Erythroblast (primary cell): ENCODE measurements around the gene ZNF451.

Experiments used
- DNase-seq, 2 experiments: peaks; one replicate each; lab custom pipeline; 2025; lab: John Stamatoyannopoulos, UW
- GATA1 ChIP-seq: IDR thresholded peaks from 2 replicates; pipeline ENCODE4 v1.6.1; 2011; ENCODE audit warnings: low read depth, mild to moderate bottlenecking, control low read depth, low read length, moderate library complexity
- POLR2A ChIP-seq: IDR thresholded peaks from 2 replicates; pipeline ENCODE4 v1.6.1; 2011; ENCODE audit warnings: mild to moderate bottlenecking, low read length

ZNF451 gene

GRCh38 chr6:57193177-57193576, 103.2 kb downstream of the ZNF451 start:
- no peak for TF ChIP-seq GATA1
- no peak for TF ChIP-seq POLR2A
- DNase-seq: no peak

DNA sequence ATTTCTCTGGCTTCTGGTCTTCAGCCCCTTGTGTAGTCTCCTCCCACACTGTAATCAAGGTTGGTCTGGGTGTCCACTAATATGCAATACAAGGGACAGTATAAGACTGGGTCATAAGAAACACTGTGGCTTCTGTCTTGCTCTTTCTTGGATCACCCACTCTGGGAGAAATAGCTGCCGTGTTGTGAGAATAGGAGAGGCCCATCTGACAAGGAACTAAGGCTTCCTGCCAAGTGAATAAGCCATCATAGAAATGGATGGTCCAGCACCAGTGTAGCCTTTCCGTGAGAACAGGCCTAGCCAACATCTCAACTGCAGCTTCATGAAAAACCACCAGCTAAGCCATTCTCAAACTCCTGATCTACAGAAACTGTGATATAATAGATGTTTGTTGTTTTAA, 105.5 kb downstream of the ZNF451 start:
- TF ChIP-seq POLR2A (no peak), GATA1 (no peak)
- DNase-seq: no peak

DNA sequence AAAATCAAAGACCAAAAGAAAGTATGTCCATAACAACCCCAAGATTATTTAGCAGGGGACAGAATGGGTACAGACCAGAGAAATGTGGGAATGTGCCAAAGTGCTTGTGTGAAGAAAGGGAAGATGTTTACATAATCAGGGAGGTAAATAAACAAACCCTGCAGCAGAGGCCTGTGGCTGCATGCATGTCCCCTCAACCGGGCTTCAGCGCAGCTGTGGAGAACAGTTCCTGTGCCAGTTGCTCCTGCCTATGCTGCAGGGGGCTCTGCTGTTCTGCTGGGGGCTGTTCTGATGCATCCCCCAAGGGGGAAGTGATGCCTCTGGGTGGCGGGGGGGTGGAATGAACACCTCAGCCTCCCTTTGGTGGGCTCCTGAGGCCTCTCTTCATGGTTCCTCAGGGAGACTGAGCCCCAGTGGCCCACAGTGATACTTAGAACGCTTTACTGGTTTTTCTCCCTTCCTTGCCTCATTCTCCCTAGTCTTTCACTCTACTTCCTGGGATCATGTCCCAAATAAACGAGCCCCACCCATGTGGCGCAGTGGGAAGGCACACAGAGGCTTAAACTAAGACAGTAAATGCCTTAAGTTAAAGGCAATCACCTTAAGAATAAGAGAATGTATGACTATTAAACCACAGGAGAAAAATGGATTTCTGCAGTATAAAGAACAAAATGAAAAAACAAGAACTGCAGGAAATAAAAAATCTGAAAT, 109.1 kb downstream of the ZNF451 start:
- DNase-seq: no peak
- TF ChIP-seq POLR2A (no peak), GATA1 (no peak)

- DNase-seq: no peak
- TF ChIP-seq GATA1: no peak
These were observed 111.7 kb downstream of the ZNF451 start for GRCh38 chr6:57201718-57202117.

DNA sequence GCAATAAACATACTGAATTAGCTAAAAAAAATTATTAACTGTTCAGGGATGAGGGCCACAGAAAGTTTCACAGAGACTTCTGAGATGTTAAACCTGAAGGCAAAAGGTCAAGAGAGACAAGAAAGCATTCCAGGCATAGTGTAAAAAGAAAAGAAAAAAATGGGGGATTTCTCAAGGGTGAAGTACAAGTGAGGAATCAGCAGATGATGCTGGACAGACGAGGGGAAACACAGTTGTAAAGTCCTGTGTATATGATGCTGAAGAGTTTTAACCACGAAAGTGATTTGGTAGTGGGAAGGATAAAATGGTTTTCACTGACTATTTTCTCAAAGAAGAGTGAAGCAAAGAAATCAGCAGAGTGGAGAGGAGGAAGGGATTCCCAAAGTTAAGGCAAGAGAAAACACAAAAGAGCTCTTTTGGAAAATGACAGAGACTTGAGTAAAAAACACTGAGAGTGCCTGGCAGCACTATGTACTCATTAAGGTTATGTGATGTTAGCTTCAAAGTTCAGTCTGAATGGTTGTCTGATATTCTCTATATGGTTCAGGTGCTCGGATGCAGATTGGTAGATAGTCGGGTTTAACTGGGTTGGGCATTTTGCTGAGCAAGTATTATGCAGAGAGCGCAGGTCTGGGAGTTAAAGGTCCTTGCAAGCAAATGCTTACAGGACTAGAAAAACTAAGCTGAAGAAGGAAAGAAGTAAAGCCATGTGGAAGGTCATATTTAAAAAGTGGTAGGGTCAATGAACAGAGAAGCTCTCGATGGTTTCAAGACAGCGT, 115.8 kb downstream of the ZNF451 start:
- DNase-seq: no peak
- no peak for TF ChIP-seq GATA1
- TF ChIP-seq POLR2A: no peak

DNA sequence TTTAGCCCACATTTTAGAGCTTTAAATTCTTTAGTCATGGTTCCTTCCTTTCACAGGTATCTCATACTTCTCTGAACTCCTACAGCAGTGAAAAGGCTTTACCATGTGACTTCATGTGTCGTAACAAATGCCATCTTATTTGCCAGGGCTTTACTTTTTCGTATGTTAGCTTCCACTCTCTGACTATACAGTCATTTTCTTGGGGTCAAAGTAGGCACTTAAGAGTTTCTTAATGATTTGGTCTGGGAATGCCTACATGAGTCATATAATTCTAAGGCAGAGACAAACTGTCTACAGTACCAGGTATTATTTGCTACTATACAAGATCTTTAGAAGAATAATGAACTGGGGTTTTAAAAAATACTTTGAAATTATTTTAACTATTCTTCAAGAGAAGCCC, 117.2 kb downstream of the ZNF451 start:
- TF ChIP-seq GATA1 (no peak), POLR2A (no peak)
- no peak for DNase-seq

DNA sequence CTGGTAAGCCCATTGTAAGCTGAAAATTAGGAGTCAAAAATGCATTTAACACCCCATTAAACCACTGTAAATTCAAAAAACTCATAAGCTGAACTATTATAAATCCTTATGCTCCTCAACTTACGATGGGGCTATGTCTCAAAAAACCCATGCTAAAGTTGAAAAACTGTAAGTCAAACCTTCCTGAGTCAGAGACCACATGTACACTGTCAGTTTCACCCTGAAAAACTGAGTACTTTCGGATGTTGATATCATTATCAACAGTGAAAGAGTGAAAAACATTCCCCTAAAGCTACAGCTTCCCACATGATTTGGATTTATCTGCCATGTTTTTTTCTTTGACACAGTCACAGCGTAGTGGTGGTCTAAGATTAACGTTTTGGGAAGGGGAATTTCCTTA, 117.9 kb downstream of the ZNF451 start:
- DNase-seq: no peak

GRCh38 chr6:57209030-57209429, 119.0 kb downstream of the ZNF451 start:
- DNase-seq: no peak
- no peak for TF ChIP-seq POLR2A
- no peak for TF ChIP-seq GATA1

More for the DNA sequence above, 117.9 kb downstream of the ZNF451 start:
- TF ChIP-seq GATA1 (no peak), POLR2A (no peak)

DNA sequence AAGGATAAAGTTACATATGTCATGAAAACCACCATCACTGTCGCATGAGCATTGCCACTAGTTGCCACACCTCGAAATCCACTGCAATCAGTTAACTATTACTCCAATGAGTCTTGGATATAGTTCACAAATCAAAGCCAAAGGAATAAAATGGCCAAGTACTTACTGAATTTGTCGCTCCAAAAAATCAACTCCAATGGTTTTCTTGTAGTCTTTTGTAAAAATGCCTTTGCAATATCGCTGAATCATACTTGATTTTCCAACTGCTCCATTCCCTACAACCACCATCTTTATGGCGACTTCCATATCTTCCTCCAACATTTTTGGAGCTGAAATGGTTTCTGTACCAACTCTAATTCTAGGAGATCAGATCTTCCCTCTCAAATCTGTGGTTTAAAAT, 120.1 kb downstream of the ZNF451 start:
- no peak for DNase-seq
- no peak for TF ChIP-seq GATA1
- no peak for TF ChIP-seq POLR2A

GRCh38 chr6:57215260-57215659, 125.3 kb downstream of the ZNF451 start:
- TF ChIP-seq POLR2A (no peak), GATA1 (no peak)
- no peak for DNase-seq

DNA sequence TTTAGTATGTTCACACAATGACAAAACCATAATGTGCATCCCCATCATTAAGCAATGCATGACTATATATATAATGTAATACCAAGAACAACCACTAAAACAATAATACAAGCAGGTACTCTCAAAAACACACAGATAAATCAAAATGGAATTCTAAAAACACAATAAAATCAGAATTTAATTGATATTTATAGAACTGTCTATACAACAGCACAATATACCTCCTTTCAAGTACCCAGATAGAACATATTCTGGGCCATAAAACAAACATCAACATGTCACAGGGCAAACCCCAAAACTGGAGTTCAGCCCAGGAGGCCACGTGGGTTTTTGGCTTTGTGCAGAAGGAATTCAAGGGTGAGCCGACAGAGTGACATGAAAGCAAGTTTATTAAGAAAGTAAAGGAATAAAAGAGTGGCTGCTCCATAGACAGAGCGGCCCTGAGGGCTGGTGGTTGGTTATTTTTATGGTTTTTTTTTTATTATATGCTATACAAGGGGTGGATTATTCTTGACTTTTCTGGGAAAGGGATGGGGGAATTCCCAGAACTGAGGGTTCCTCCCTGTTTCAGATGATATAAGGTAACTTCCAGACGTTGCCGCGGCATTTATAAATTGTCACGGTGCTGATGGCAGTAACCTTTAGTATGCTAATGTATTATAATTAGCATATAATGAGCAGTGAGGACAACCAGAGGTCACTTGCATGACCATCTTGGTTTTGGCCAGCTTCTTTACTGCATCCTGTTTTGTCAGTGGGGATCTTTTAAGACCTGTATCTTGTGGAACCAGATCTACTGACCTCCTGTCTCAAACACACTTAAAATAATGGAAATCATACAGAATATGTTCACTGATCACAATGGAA, 126.5 kb downstream of the ZNF451 start:
- DNase-seq: no peak
- TF ChIP-seq POLR2A (no peak), GATA1 (no peak)

DNA sequence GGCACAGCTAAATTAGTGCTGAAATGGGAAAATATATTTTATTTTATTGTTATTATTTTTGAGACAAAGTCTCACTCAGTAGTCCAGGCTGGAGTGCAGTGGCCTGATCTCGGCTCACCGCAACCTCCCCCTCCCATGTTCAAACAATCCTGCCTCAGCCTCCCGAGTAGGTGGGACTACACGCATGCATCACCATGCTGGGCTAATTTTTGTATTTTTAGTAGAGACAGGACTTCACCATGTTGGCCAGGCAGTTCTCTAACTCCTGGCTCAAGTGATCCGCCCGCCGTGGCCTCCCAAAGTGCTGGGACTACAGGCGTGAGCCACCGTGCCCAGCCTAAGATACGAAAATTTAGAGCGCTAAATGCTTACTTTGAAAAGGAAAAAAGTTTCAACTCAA, 127.3 kb downstream of the ZNF451 start:
- DNase-seq: no peak
- TF ChIP-seq GATA1 (no peak), POLR2A (no peak)
